ENCODE results near the gene LRIT3.
"Not testable (repeated sequence)": the region's sequence is repeated elsewhere in the genome, so short reads cannot be mapped to it uniquely, and the experiment has no call there.

The LRIT3 gene

GRCh38 chr4:109848501-109848900 is 594 bp downstream of the LRIT3 start:
- DNase-seq (ENCODE audit: low spot score), result no peak

GRCh38 chr4:109850601-109851000 is 2.7 kb downstream of the LRIT3 start:
- no peak for DNase-seq (ENCODE audit: low spot score)

GRCh38 chr4:109859426-109860300 is 11.8 kb downstream of the LRIT3 start:
- not testable (repeated sequence) for DNase-seq (ENCODE audit: low spot score)

- DNase-seq (ENCODE audit: low spot score), result no peak
These were observed 13.4 kb downstream of the LRIT3 start for GRCh38 chr4:109861271-109861670.

GRCh38 chr4:109861916-109862511 is 14.1 kb downstream of the LRIT3 start:
- DNase-seq (ENCODE audit: low spot score), result no peak

- no peak for DNase-seq (ENCODE audit: low spot score)
These were observed 16.2 kb downstream of the LRIT3 start for GRCh38 chr4:109864134-109864533.

GRCh38 chr4:109870061-109870460 is 22.2 kb downstream of the LRIT3 start:
- no peak for DNase-seq (ENCODE audit: low spot score)

- no peak for DNase-seq (ENCODE audit: low spot score)
These were observed 24.2 kb downstream of the LRIT3 start for GRCh38 chr4:109872065-109872464.

GRCh38 chr4:109872950-109873656 is 25.2 kb downstream of the LRIT3 start:
- DNase-seq (ENCODE audit: low spot score), result no peak

GRCh38 chr4:109873791-109874514 is 26.0 kb downstream of the LRIT3 start:
- DNase-seq (ENCODE audit: low spot score), result no peak

GRCh38 chr4:109875106-109875505 is 27.2 kb downstream of the LRIT3 start:
- no peak for DNase-seq (ENCODE audit: low spot score)

GRCh38 chr4:109875553-109875952 is 27.6 kb downstream of the LRIT3 start:
- DNase-seq (ENCODE audit: low spot score), result not testable (repeated sequence)

- no peak for DNase-seq (ENCODE audit: low spot score)
These were observed 28.8 kb downstream of the LRIT3 start for GRCh38 chr4:109876634-109877265.

GRCh38 chr4:109877400-109877799 is 29.5 kb downstream of the LRIT3 start:
- DNase-seq (ENCODE audit: low spot score), result no peak

GRCh38 chr4:109878355-109878754 is 30.4 kb downstream of the LRIT3 start:
- no peak for DNase-seq (ENCODE audit: low spot score)

GRCh38 chr4:109879081-109879480 is 31.2 kb downstream of the LRIT3 start:
- DNase-seq (ENCODE audit: low spot score), result no peak

GRCh38 chr4:109879636-109880314 is 31.9 kb downstream of the LRIT3 start:
- DNase-seq (ENCODE audit: low spot score), result no peak

GRCh38 chr4:109886303-109886702 is 38.4 kb downstream of the LRIT3 start:
- DNase-seq (ENCODE audit: low spot score), result no peak

- DNase-seq (ENCODE audit: low spot score), result no peak
These were observed 39.2 kb downstream of the LRIT3 start for GRCh38 chr4:109887071-109887470.

- no peak for DNase-seq (ENCODE audit: low spot score)
These were observed 42.2 kb downstream of the LRIT3 start for GRCh38 chr4:109890076-109890475.
